Measurements from ENCODE around the gene C12orf76. TPM values are rescaled to one million over a fixed set of nuclear protein-coding genes. Genes with fewer than 3 reads are reported as not detected.

The C12orf76 gene
- total and polyA plus RNA-seq, 9 of the 15 experiments (the other 6 are each of a cell fraction or from before 2014, with no cell fraction given) = 6.3 to 38.6 (median 12.3) TPM

DNA sequence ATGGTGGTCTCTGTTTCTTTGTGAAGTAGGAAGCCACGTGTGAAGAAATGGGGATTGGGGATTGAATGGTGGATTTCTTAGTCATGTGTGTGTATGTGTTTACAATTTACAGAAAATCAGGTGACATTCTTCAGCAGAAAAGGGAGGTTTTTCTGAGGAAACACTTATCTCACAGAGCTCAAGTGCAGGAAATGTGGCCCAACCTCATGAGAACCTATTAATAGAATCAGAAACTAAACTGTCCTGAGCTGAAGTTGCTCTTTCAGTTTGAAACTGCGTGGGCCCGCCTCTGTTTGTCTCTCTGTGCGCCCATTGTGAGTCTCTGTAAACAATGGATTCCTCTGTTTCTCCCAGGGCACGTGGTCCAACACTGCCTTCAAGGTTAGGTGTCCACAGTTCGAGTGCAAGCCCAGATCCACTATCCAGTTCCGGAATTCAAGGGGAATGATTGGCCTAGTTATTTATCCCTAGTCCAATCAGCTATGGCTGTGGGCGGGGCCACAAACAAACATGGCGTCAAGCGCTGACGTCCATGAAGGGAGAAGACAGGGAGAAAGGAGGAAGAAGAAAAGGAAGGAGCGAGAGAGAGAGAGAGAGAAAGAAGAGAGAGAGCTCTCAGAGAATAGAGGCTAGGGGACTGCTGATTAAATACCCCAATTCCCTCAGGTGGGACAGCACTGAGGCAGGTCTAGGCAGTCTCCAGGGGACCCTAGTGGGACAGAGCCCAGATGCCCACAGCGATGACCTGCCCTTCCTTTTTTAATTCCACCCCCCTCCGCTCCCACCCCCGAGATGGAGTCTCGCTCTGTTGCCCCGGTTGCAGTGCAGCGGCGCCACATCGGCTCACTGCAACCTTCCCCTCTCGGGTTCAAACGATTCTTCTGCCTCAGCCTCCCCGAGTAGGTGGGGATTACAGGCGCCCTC, 31.4 kb upstream of the C12orf76 start (continued):
- TF ChIP-seq FOXK1 (CRISPR knock-in tag; IDR thresholded peaks at IDR 0.05; ENCODE audit: borderline replicate concordance) (peak; percentile 80; the same call in 1 of the 2 replicates), HNRNPH1 (optimal IDR thresholded peaks at IDR 0.05; ENCODE audit: low read depth, low read length) (no peak), EHMT2 (IDR thresholded peaks at IDR 0.05) (peak; percentile 86), HEY1 (CRISPR knock-in tag; IDR thresholded peaks at IDR 0.05; ENCODE audit: borderline replicate concordance) (no peak), NUFIP1 (IDR thresholded peaks at IDR 0.05; ENCODE audit: partially characterized antibody) (peak; percentile 4)

DNA sequence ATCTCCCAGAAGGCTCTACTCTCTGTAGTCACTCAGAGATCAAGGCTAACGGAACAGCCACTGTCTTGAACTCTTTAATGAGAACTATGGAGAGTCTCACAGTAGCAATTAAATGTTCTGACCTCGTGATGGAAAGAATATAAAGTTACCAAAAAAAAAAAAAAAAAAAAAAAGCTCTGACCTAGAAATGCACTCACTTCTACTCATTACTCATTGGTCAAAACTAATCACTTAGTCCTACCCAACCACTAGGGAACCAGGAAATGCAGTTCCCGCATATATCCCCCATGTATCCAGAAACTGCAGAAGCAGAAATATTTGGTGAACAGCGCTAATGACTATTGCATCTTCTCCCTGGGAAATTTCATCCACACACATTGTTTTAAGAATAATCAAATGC, 29.5 kb upstream of the C12orf76 start:
- Histone ChIP-seq H4K20me1 (replicated peaks; ENCODE audit: control insufficient read depth, insufficient read depth, low read length) (no peaks in the 10 kb centered on the region), H2AFZ (ENCODE audit: low read depth, low read length) (peak overlapping the region; percentile 44), H3K27me3 (ENCODE audit: control insufficient read depth in 2 of 2, insufficient read depth in 2 of 2, low read length in 2 of 2) (no peaks in the 10 kb centered on the region), H3K9ac (ENCODE audit: insufficient read depth in 1 of 2, low read depth in 2 of 2, low read length in 2 of 2) (no peak overlapping the region), H3K9me3 (replicated peaks; ENCODE audit: control insufficient read depth, insufficient read depth, low read depth, low read length) (no peaks in the 10 kb centered on the region; the same call in 1 of the 2 replicates), H3K27ac (ENCODE audit: extremely low read depth, low read depth, low read length) (no peak overlapping the region), H3K4me3 (no peak overlapping the region), H3K4me1 (replicated peaks in 1 of 2; ENCODE audit: control insufficient read depth in 2 of 2, insufficient read depth in 2 of 2, low read length in 2 of 2) (peaks cover 16 to 34% of the 10 kb centered on the region in 2 experiments), H3K4me2 (ENCODE audit: insufficient read depth, low read length) (no peak overlapping the region), H3K79me2 (ENCODE audit: control insufficient read depth, insufficient read depth, low read length) (no peaks in the 10 kb centered on the region), H3K36me3 (ENCODE audit: control insufficient read depth, insufficient read depth, low read length) (no peaks in the 10 kb centered on the region), H3K9me1 (ENCODE audit: control insufficient read depth, insufficient read depth, low read length) (no peaks in the 10 kb centered on the region)
- no peak for FAIRE-seq
- peak in 2 of 4 experiments; percentile 39 to 44 for DNase-seq (ENCODE audit: extremely low read depth in 1 of 4, low spot score in 3 of 4)
- POLR2A ChIA-PET = no interaction called here
- no TSS peak for BruUV-seq (replicated peaks)
- intact Hi-C loops (cut with micrococcal nuclease) (no loop called here), in situ Hi-C loops (cut with MboI) (no loop called here)
- ATAC-seq = no peak
- whole genome bisulfite sequencing (ENCODE audit: insufficient coverage, low coverage, missing lambda C conversion rate) = 73% methylated on average over 3 of the region's 4 CpGs
- TF ChIP-seq CREB5 (CRISPR knock-in tag; IDR thresholded peaks at IDR 0.05) = no peak
- TF ChIP-seq ZNF384 (IDR thresholded peaks at IDR 0.05; ENCODE audit: low read depth, low read length) = peak; percentile 64
- no peak for TF ChIP-seq CBFA2T2 (conservative IDR thresholded peaks at IDR 0.05)
- TF ChIP-seq ZBTB40 (IDR thresholded peaks at IDR 0.05) = peak; percentile 57; the same call in 1 of the 2 replicates
- 0 out of 2 replicates have a peak, but pooled peaks have one; percentile 35 for TF ChIP-seq ZBTB40 (CRISPR knock-in tag; IDR thresholded peaks at IDR 0.05)
- CTCF ChIA-PET (ENCODE audit: low intra/inter-chr PET ratio) = no interaction called here

Data from K562 (cell line).